ENCODE measurements around the gene SEBOX.

The SEBOX gene

GRCh38 chr17:28318759-28319597, 46.0 kb downstream of the SEBOX start, which contains the start of gene TMEM97:
Gene TMEM97, plus strand, starts transcription at chr17:28319200. Its CDS starts 40 bp downstream, at chr17:28319240.
- peak; percentile 90 to 95 for DNase-seq (ENCODE audit: low read depth in 2 of 2)

GRCh38 chr17:28317966-28318758, 46.8 kb downstream of the SEBOX start:
- no peak for DNase-seq (ENCODE audit: low read depth in 2 of 2)

- no peak for DNase-seq (ENCODE audit: low read depth in 2 of 2)
Observed at GRCh38 chr17:28317099-28317965, 47.7 kb downstream of the SEBOX start.

- no peak for DNase-seq (ENCODE audit: low read depth in 2 of 2)
Observed at GRCh38 chr17:28315846-28316705, 48.9 kb downstream of the SEBOX start.

GRCh38 chr17:28313841-28314240, 51.2 kb downstream of the SEBOX start:
- DNase-seq (ENCODE audit: low read depth in 2 of 2), result no peak
